ENCODE measurements around the gene USP17L17. TPM values are rescaled to one million over a fixed set of nuclear protein-coding genes. Genes with fewer than 3 reads are reported as not detected.
"Not testable (repeated sequence)": the region's sequence is repeated elsewhere in the genome, so short reads cannot be mapped to it uniquely, and the experiment has no call there.

The USP17L17 gene
- not detected in 2 replicates for total RNA-seq (2014; rRNA removed; shearing (Covaris generic); ENCODE audit: low replicate concordance)

- not testable (repeated sequence) for H3K4me2 ChIP-seq (ENCODE audit: low read depth, low read length, poor library complexity, severe bottlenecking); H3K4me1 ChIP-seq (ENCODE audit: low read length); H3K9me3 ChIP-seq (ENCODE audit: low read length); H3K4me3 ChIP-seq (ENCODE audit: low read length); H2AFZ ChIP-seq (ENCODE audit: low read length); H3K79me2 ChIP-seq (ENCODE audit: low read length); H4K20me1 ChIP-seq (ENCODE audit: insufficient read depth, low read depth, low read length); H3K27me3 ChIP-seq (ENCODE audit: low read length); H3K27ac ChIP-seq (ENCODE audit: low read length); DNase-seq; H3K36me3 ChIP-seq (ENCODE audit: insufficient read depth, low read length); H3K9me2 ChIP-seq (replicated peaks; ENCODE audit: insufficient read depth, low read length); H3K9ac ChIP-seq (ENCODE audit: low read length)
These were observed at the start of gene USP17L17 for GRCh38 chr4:9243579-9243978. TSS of gene USP17L17 (plus strand) at chr4:9243879. CDS start at chr4:9243879, 0 bp downstream.

- not testable (repeated sequence) for H3K9me3 ChIP-seq (ENCODE audit: low read length); H3K9me2 ChIP-seq (replicated peaks; ENCODE audit: insufficient read depth, low read length); H3K4me2 ChIP-seq (ENCODE audit: low read depth, low read length, poor library complexity, severe bottlenecking); H3K36me3 ChIP-seq (ENCODE audit: insufficient read depth, low read length); H3K9ac ChIP-seq (ENCODE audit: low read length); H3K4me3 ChIP-seq (ENCODE audit: low read length); H3K4me1 ChIP-seq (ENCODE audit: low read length); DNase-seq; H3K27me3 ChIP-seq (ENCODE audit: low read length); H3K27ac ChIP-seq (ENCODE audit: low read length); H2AFZ ChIP-seq (ENCODE audit: low read length); H4K20me1 ChIP-seq (ENCODE audit: insufficient read depth, low read depth, low read length); H3K79me2 ChIP-seq (ENCODE audit: low read length)
These were observed 33.3 kb upstream of the USP17L17 start, which contains the start of gene USP17L10 for GRCh38 chr4:9210357-9210756. TSS of gene USP17L10 (plus strand) at chr4:9210657. CDS start at chr4:9210657, 0 bp downstream.

GRCh38 chr4:9214701-9215100, 29.0 kb upstream of the USP17L17 start:
- H3K4me3 ChIP-seq (ENCODE audit: low read length); H3K9me3 ChIP-seq (ENCODE audit: low read length); DNase-seq; H3K27me3 ChIP-seq (ENCODE audit: low read length); H3K27ac ChIP-seq (ENCODE audit: low read length); H3K9me2 ChIP-seq (replicated peaks; ENCODE audit: insufficient read depth, low read length); H4K20me1 ChIP-seq (ENCODE audit: insufficient read depth, low read depth, low read length); H3K36me3 ChIP-seq (ENCODE audit: insufficient read depth, low read length); H3K9ac ChIP-seq (ENCODE audit: low read length); H3K4me1 ChIP-seq (ENCODE audit: low read length); H3K79me2 ChIP-seq (ENCODE audit: low read length); H3K4me2 ChIP-seq (ENCODE audit: low read depth, low read length, poor library complexity, severe bottlenecking); H2AFZ ChIP-seq (ENCODE audit: low read length): not testable (repeated sequence)

GRCh38 chr4:9215105-9215504, 28.6 kb upstream of the USP17L17 start, which contains the start of gene USP17L11:
TSS of gene USP17L11 (plus strand) at chr4:9215405. CDS start at chr4:9215405, 0 bp downstream.
- H3K4me1 ChIP-seq (ENCODE audit: low read length); DNase-seq; H4K20me1 ChIP-seq (ENCODE audit: insufficient read depth, low read depth, low read length); H3K9ac ChIP-seq (ENCODE audit: low read length); H3K36me3 ChIP-seq (ENCODE audit: insufficient read depth, low read length); H3K9me2 ChIP-seq (replicated peaks; ENCODE audit: insufficient read depth, low read length); H3K27ac ChIP-seq (ENCODE audit: low read length); H3K4me2 ChIP-seq (ENCODE audit: low read depth, low read length, poor library complexity, severe bottlenecking); H3K9me3 ChIP-seq (ENCODE audit: low read length); H2AFZ ChIP-seq (ENCODE audit: low read length); H3K27me3 ChIP-seq (ENCODE audit: low read length); H3K4me3 ChIP-seq (ENCODE audit: low read length); H3K79me2 ChIP-seq (ENCODE audit: low read length): not testable (repeated sequence)

- H3K9me3 ChIP-seq (ENCODE audit: low read length); H3K9me2 ChIP-seq (replicated peaks; ENCODE audit: insufficient read depth, low read length); H3K27ac ChIP-seq (ENCODE audit: low read length); H3K9ac ChIP-seq (ENCODE audit: low read length); H3K27me3 ChIP-seq (ENCODE audit: low read length); H2AFZ ChIP-seq (ENCODE audit: low read length); H4K20me1 ChIP-seq (ENCODE audit: insufficient read depth, low read depth, low read length); H3K79me2 ChIP-seq (ENCODE audit: low read length); H3K4me2 ChIP-seq (ENCODE audit: low read depth, low read length, poor library complexity, severe bottlenecking); H3K4me3 ChIP-seq (ENCODE audit: low read length); DNase-seq; H3K4me1 ChIP-seq (ENCODE audit: low read length); H3K36me3 ChIP-seq (ENCODE audit: insufficient read depth, low read length): not testable (repeated sequence)
These were observed 23.8 kb upstream of the USP17L17 start, which contains the start of gene USP17L12 for GRCh38 chr4:9219852-9220251. TSS of gene USP17L12 (plus strand) at chr4:9220152. CDS start at chr4:9220152, 0 bp downstream.

- H3K4me2 ChIP-seq (ENCODE audit: low read depth, low read length, poor library complexity, severe bottlenecking); H3K27ac ChIP-seq (ENCODE audit: low read length); H2AFZ ChIP-seq (ENCODE audit: low read length); H3K4me3 ChIP-seq (ENCODE audit: low read length); H3K27me3 ChIP-seq (ENCODE audit: low read length); H3K36me3 ChIP-seq (ENCODE audit: insufficient read depth, low read length); H3K9me2 ChIP-seq (replicated peaks; ENCODE audit: insufficient read depth, low read length); H3K79me2 ChIP-seq (ENCODE audit: low read length); H3K4me1 ChIP-seq (ENCODE audit: low read length); H4K20me1 ChIP-seq (ENCODE audit: insufficient read depth, low read depth, low read length); DNase-seq; H3K9me3 ChIP-seq (ENCODE audit: low read length); H3K9ac ChIP-seq (ENCODE audit: low read length): not testable (repeated sequence)
These were observed 19.1 kb upstream of the USP17L17 start, which contains the start of gene USP17L13 for GRCh38 chr4:9224596-9224995. TSS of gene USP17L13 (plus strand) at chr4:9224896. CDS start at chr4:9224896, 0 bp downstream.

- not testable (repeated sequence) for H3K79me2 ChIP-seq (ENCODE audit: low read length); H4K20me1 ChIP-seq (ENCODE audit: insufficient read depth, low read depth, low read length); H3K4me1 ChIP-seq (ENCODE audit: low read length); H3K4me3 ChIP-seq (ENCODE audit: low read length); H2AFZ ChIP-seq (ENCODE audit: low read length); DNase-seq; H3K9me3 ChIP-seq (ENCODE audit: low read length); H3K36me3 ChIP-seq (ENCODE audit: insufficient read depth, low read length); H3K4me2 ChIP-seq (ENCODE audit: low read depth, low read length, poor library complexity, severe bottlenecking); H3K9ac ChIP-seq (ENCODE audit: low read length); H3K27me3 ChIP-seq (ENCODE audit: low read length); H3K9me2 ChIP-seq (replicated peaks; ENCODE audit: insufficient read depth, low read length); H3K27ac ChIP-seq (ENCODE audit: low read length)
These were observed 13.4 kb upstream of the USP17L17 start for GRCh38 chr4:9230249-9230648.

GRCh38 chr4:9234085-9234484, 9.6 kb upstream of the USP17L17 start, which contains the start of gene USP17L15:
TSS of gene USP17L15 (plus strand) at chr4:9234385. CDS start at chr4:9234385, 0 bp downstream.
- not testable (repeated sequence) for H3K4me1 ChIP-seq (ENCODE audit: low read length); H2AFZ ChIP-seq (ENCODE audit: low read length); H3K27me3 ChIP-seq (ENCODE audit: low read length); H3K36me3 ChIP-seq (ENCODE audit: insufficient read depth, low read length); H3K27ac ChIP-seq (ENCODE audit: low read length); H4K20me1 ChIP-seq (ENCODE audit: insufficient read depth, low read depth, low read length); H3K9ac ChIP-seq (ENCODE audit: low read length); H3K4me2 ChIP-seq (ENCODE audit: low read depth, low read length, poor library complexity, severe bottlenecking); H3K4me3 ChIP-seq (ENCODE audit: low read length); H3K9me2 ChIP-seq (replicated peaks; ENCODE audit: insufficient read depth, low read length); H3K9me3 ChIP-seq (ENCODE audit: low read length); DNase-seq; H3K79me2 ChIP-seq (ENCODE audit: low read length)

- H3K9me2 ChIP-seq (replicated peaks; ENCODE audit: insufficient read depth, low read length); H3K4me1 ChIP-seq (ENCODE audit: low read length); H3K36me3 ChIP-seq (ENCODE audit: insufficient read depth, low read length); H3K4me2 ChIP-seq (ENCODE audit: low read depth, low read length, poor library complexity, severe bottlenecking); H3K79me2 ChIP-seq (ENCODE audit: low read length); H2AFZ ChIP-seq (ENCODE audit: low read length); H3K27ac ChIP-seq (ENCODE audit: low read length); DNase-seq; H4K20me1 ChIP-seq (ENCODE audit: insufficient read depth, low read depth, low read length); H3K9ac ChIP-seq (ENCODE audit: low read length); H3K4me3 ChIP-seq (ENCODE audit: low read length); H3K27me3 ChIP-seq (ENCODE audit: low read length); H3K9me3 ChIP-seq (ENCODE audit: low read length): not testable (repeated sequence)
These were observed 5.2 kb upstream of the USP17L17 start for GRCh38 chr4:9238461-9238860.

Measured in Karpas-422 (cell line).